Measurements from ENCODE around the gene SECISBP2. TPM values are rescaled to one million over a fixed set of nuclear protein-coding genes. Genes with fewer than 3 reads are reported as not detected.
"Not testable (repeated sequence)": the region's sequence is repeated elsewhere in the genome, so short reads cannot be mapped to it uniquely, and the experiment has no call there.

Gene SECISBP2, protein sequence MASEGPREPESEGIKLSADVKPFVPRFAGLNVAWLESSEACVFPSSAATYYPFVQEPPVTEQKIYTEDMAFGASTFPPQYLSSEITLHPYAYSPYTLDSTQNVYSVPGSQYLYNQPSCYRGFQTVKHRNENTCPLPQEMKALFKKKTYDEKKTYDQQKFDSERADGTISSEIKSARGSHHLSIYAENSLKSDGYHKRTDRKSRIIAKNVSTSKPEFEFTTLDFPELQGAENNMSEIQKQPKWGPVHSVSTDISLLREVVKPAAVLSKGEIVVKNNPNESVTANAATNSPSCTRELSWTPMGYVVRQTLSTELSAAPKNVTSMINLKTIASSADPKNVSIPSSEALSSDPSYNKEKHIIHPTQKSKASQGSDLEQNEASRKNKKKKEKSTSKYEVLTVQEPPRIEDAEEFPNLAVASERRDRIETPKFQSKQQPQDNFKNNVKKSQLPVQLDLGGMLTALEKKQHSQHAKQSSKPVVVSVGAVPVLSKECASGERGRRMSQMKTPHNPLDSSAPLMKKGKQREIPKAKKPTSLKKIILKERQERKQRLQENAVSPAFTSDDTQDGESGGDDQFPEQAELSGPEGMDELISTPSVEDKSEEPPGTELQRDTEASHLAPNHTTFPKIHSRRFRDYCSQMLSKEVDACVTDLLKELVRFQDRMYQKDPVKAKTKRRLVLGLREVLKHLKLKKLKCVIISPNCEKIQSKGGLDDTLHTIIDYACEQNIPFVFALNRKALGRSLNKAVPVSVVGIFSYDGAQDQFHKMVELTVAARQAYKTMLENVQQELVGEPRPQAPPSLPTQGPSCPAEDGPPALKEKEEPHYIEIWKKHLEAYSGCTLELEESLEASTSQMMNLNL
- total RNA-seq, result 16.4 TPM
- long read RNA-seq, partial matches to known transcripts, result 2 of 8 reads
- long read RNA-seq, other reads (novel, unspliced or antisense), result 5 of 8 reads

- peak; percentile 99 for ATAC-seq
- intact Hi-C loops (cut with DNase I), result loop anchor here (1.0 kb wide), 1 partner anchor 231 kb away; no protein-coding TSS in a partner anchor
Measured at GRCh38 chr9:89318123-89319014, at the start of gene SECISBP2. TSS of gene SECISBP2 (plus strand) at chr9:89318500. CDS start at chr9:89318577, 77 bp downstream.

DNA sequence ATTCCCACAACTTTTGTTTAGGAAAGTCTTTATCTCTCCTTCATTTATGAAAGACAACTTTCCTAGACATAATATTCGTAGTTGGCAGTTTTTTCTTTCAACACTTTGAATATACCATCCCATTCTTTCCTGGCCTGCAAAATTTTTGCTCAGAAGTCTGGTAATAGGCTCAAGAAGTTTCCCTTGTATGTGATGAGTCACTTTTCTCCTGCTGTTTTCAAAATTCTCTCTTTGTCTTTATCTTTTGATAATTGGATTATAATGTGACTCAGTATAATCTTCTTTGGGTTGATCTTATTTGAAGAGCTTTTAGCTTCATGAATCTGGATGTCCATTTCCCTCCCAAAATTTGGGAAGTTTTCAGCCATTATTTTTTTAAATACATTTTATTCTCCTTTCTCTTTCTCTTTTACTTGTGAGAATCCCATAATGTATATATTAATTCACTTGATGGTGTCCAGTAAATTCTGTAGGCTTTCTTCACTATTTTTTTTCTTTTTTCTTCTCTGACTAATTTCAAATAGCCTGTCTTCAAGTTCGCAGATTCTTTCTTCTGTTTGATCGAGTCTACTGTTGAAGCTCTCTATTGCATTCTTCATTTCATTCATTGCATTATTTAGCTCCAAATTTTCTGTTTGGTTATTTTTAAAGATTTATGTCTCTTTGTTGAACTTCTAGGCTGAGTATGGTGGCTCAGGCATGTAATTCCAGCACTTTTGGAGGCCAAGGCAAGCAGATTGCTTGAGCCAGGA, 44.6 kb upstream of the SECISBP2 start:
- ATAC-seq, result no peak
- intact Hi-C loops (cut with DNase I), result loop anchor here (10.0 kb wide), 1 partner anchor 89 kb away; no protein-coding TSS in a partner anchor
- DNase-seq (ENCODE audit: missing footprints), result no peak

More at GRCh38 chr9:89318123-89319014, at the start of gene SECISBP2:
- DNase-seq (ENCODE audit: missing footprints), result peak; percentile 98

DNA sequence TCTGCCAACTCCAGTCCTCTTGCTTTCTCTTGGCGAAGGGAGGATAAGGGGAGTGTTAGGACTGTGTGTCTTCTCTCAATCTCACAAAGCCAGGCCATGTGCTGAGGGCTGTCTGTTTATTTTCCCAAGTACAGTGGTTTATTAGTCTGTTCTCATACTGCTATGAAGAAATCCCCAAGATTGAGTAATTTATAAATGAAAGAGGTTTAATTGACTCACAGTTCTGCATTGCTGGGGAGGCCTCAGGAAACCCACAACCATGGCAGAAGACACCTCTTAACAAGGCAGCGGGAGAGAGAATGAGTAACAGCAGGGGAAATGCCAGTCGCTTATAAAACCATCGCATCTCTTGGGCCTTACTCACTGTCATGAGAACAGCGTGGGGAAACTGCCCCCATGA, 43.5 kb upstream of the SECISBP2 start:
- ATAC-seq (no peak), DNase-seq (ENCODE audit: missing footprints) (no peak)
- intact Hi-C loops (cut with DNase I), result loop anchor here (5.0 to 10.0 kb wide), 2 partner anchors 90 to 683 kb away; no protein-coding TSS in a partner anchor

- not testable (repeated sequence) for ATAC-seq; DNase-seq (ENCODE audit: missing footprints)
- intact Hi-C loops (cut with DNase I), result loop anchor here (5.0 to 10.0 kb wide), 2 partner anchors 91 to 684 kb away; no protein-coding TSS in a partner anchor
Measured at GRCh38 chr9:89276040-89276439, 42.3 kb upstream of the SECISBP2 start.

GRCh38 chr9:89277043-89277442, 41.3 kb upstream of the SECISBP2 start:
- no peak for ATAC-seq
- DNase-seq (ENCODE audit: missing footprints), result no peak
- intact Hi-C loops (cut with DNase I), result loop anchor here (5.0 to 10.0 kb wide), 2 partner anchors 92 to 685 kb away; no protein-coding TSS in a partner anchor

DNA sequence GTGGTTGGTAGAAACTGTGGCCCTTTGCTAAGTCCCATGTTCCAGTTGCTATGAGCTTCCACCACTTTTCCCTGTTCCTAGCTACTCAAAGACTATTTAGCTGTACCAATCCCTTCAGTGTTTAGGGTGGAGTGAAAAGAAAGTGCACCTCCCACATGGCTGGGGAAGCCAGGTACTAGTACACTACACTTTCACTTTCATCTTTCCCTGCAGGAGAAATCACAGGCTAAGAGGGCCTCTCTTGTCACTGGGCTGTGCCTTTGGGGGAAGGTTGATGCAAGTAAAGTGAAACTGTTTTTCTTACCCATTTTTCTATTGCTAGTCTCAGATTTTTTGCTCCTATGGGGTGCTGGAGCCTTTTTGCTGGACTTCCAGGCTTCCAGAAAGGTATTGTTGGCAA, 40.8 kb upstream of the SECISBP2 start:
- ATAC-seq, result no peak
- no peak for DNase-seq (ENCODE audit: missing footprints)
- intact Hi-C loops (cut with DNase I), result loop anchor here (5.0 to 10.0 kb wide), 2 partner anchors 93 to 685 kb away; no protein-coding TSS in a partner anchor

- ATAC-seq (no peak), DNase-seq (ENCODE audit: missing footprints) (no peak)
- intact Hi-C loops (cut with DNase I), result loop anchor here (5.0 to 10.0 kb wide), 2 partner anchors 94 to 686 kb away; no protein-coding TSS in a partner anchor
Measured at GRCh38 chr9:89278551-89278950, 39.7 kb upstream of the SECISBP2 start.

DNA sequence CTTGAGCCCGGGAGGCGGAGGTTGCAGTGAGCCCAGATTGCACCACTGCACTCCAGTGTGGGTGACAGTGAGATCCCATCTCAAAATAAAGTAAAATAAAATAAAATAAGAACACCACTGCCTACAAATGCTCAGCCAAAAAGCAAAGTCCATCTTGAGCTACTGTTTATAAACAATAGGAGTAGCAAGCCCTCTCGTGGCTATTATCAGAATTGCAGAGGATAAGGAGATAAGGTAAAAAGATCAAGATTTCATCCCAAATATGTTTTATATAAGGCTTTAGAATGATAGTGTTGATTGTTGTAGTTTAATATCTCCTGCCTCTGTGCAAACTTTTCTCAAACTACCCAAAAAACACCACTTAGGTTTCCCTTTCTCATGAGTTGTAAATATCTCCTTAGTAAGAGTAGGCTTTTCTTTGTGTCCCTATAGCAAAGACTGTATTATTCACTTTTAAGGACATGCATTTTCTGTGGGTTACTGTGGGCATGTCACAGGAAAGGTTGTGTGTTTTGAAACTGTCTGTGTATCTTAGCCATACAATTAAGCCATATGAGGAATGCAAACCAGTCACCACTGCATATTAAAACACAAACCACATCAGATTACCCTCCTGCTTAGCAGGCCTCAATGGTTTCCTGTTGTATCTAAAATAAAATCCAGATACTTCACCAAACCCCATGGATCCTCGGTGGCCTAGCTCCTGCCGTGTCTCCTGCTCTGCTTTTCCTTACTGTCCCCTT, 39.1 kb upstream of the SECISBP2 start:
- intact Hi-C loops (cut with DNase I), result loop anchor here (5.0 to 10.0 kb wide), 2 partner anchors 94 to 687 kb away; no protein-coding TSS in a partner anchor
- DNase-seq (ENCODE audit: missing footprints) (no peak), ATAC-seq (no peak)

DNA sequence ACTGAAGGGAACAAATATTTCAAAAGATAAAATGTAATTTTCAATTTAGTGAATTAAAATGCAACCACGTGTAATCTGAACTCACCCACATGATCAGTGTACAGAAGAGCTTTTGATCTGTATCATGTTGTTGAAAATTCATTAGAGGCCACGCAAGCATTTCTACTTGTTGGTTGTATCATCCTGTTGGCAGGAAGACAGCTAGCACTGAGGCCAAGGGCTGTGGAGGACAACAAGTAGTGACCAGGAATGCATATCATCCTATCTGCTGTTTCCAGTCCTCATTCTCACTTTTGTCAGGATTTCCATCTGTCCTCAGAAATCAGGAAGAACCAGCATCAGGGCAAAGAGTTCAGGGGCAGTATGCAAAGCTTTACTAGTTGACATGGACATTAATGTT, 37.2 kb upstream of the SECISBP2 start:
- DNase-seq (ENCODE audit: missing footprints), result no peak
- intact Hi-C loops (cut with DNase I), result no loop called here
- no peak for ATAC-seq

DNA sequence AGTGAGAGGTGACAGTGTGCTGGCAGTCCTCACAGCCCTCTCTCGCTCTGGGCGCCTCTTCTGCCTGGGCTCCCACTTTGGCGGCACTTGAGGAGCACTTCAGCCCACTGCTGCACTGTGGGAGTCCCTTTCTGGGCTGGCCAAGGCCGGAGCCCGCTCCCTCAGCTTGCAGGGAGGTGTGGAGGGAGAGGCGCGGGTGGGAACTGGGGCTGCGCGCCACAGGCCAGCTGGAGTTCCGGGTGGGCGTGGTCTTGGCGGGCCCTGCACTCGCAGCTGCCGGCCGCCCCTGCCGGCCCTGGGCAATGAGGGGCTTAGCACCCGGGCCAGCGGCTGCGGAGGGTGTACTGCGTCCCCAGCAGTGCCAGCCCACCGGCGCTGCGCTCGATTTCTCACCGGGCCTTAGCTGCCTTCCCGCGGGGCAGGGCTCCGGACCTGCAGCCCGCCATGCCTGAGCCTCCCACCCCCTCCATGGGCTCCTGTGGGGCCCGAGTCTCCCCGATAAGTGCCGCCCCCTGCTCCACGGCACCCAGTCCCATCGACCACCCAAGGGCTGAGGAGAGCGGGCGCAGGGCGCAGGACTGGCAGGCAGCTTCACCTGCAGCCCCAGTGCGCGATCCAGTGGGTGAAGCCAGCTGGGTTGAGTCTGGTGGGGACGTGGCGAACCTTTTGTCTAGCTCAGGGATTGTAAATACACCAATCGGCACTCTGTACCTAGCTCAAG, 35.9 kb upstream of the SECISBP2 start:
- peak; percentile 37 for ATAC-seq
- DNase-seq (ENCODE audit: missing footprints); intact Hi-C loops (cut with DNase I): not testable (repeated sequence)

GRCh38 chr9:89284076-89284475, 34.2 kb upstream of the SECISBP2 start:
- DNase-seq (ENCODE audit: missing footprints) (no peak), ATAC-seq (no peak)
- intact Hi-C loops (cut with DNase I), result no loop called here

DNA sequence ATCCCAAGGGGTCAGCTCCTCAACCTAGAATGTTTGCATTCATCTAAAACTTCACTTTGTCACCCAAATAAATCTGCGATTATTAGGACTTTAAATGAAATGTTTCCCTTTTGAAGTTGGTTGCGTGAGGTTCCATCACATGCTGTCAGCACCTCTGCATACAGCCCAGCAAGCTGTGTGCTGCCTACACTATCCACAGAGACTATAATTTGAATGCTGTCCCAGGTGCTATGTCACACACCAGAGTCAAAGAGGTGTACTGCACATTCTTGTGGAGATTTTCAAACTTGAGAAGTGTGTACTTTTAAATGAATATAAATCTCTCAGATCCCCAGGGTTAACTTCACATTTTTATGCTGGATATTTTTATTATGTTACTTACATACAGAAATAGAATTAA, 26.6 kb upstream of the SECISBP2 start:
- no peak for ATAC-seq
- intact Hi-C loops (cut with DNase I), result no loop called here
- no peak for DNase-seq (ENCODE audit: missing footprints)

GRCh38 chr9:89293014-89293413, 25.3 kb upstream of the SECISBP2 start:
- intact Hi-C loops (cut with DNase I), result no loop called here
- DNase-seq (ENCODE audit: missing footprints) (no peak), ATAC-seq (no peak)

DNA sequence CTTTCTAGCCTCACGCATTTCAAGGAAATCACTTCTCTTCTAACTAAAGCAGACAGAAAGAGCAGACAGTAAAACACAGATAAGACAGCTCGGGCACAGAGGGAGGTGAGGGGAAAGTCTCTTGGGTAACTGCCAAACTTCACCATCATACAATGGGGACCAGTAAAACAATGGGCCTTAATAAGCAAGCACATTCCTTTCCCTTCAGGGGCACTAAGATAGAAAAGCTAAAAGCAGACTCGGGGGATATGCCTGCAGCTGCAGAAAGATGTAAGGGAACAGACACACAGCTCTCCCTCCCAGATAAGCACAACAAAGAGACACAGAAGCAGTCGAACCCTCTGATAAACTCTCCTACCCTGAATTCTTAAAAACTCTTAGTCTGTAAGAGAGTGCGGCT, 22.9 kb upstream of the SECISBP2 start:
- no peak for DNase-seq (ENCODE audit: missing footprints)
- intact Hi-C loops (cut with DNase I), result no loop called here
- ATAC-seq, result no peak

GRCh38 chr9:89301996-89302395, 16.3 kb upstream of the SECISBP2 start:
- ATAC-seq; DNase-seq (ENCODE audit: missing footprints): not testable (repeated sequence)
- intact Hi-C loops (cut with DNase I), result loop anchor here (10.0 kb wide), 1 partner anchor 127 kb away; the partner anchor contains the start of gene SHC3

Measured in Right ventricle myocardium inferior (tissue), 1 donor.